ENCODE data around the gene DPT.

The DPT gene

DNA sequence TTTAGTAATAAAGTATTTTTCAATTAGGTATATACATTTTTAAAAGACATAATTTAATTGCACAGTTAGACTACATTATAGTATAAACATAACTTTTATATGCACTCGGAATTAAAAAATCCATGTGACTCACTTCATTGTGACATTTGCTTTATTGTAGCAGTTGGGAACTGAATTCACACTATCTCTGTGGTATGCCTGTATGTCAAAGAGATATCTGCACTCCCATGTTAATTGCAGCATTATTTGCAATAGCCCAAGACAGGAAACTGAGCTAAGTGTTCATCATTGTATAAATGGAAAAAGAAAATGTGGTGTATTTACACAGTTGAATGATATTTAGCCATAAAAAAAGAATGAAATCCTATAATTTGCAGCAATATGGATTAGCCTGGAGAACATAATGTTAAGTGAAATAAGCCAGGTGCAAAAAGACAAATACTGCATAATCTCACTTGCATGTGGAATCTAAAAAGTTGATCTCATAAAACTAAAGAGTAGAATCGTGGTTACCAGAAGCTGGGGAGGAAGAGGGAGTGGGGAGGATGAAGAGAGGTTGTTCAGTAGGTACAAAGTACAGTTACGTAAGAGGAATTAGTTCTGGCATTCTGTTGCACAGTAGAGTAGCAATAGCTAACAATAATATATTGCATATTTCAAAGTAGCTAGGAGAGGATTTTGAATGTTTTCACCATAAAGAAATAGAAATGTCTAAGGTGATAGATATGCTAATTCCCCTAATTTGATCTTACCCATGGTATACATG lies 64.8 kb downstream of the DPT start:
- DNase-seq (ENCODE audit: low spot score): no peak

GRCh38 chr1:168656485-168656884 lies 72.5 kb downstream of the DPT start:
- DNase-seq (ENCODE audit: low spot score): no peak

- DNase-seq (ENCODE audit: low spot score): no peak
These were observed 74.6 kb downstream of the DPT start for GRCh38 chr1:168654198-168654915.

- no peak for DNase-seq (ENCODE audit: low spot score)
These were observed 75.4 kb downstream of the DPT start for GRCh38 chr1:168653567-168653966.

DNA sequence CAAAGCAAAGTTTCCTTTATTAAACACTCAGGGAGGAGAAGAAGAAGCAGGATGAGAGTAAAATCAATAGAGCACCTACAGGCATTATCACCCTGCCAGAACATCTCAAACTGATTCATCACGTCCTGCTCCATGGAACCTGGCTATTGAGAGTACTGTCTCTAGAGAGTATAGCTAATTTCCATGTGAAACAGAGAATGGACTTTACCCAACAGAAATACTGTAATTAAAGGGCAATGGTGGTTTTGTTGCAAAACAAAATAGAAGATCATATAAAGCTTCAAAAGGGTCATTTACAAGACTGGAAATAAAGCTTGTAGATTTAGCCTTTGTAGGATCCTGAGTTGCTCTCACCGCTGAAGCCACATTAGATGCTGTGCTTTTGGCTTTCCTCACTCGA lies 83.3 kb downstream of the DPT start:
- DNase-seq (ENCODE audit: low spot score): no peak
